ENCODE data around the gene CEP104.

The CEP104 gene

GRCh38 chr1:3774946-3775489 is 82.0 kb downstream of the CEP104 start:
- CTCF ChIA-PET: no interaction called here
- H3K4me3 ChIP-seq (ENCODE audit: low read depth, low read length): no peak overlapping the region
- POLR2A ChIA-PET: no interaction called here
- no peak for DNase-seq (ENCODE audit: low read depth, low spot score)
- TF ChIP-seq CTCF (IDR thresholded peaks at IDR 0.05; ENCODE audit: insufficient read depth, low read length, missing control alignments): no peak

GRCh38 chr1:3774276-3774945 is 82.6 kb downstream of the CEP104 start:
- CTCF ChIA-PET: no interaction called here

GRCh38 chr1:3773572-3774275 is 83.3 kb downstream of the CEP104 start:
- POLR2A ChIA-PET: no interaction called here
- peak overlapping the region; percentile 54; the same call in 1 of the 2 replicates for H3K4me3 ChIP-seq (ENCODE audit: low read depth, low read length)
- CTCF ChIA-PET: no interaction called here
- no peak for DNase-seq (ENCODE audit: low read depth, low spot score)
- no peak for TF ChIP-seq CTCF (IDR thresholded peaks at IDR 0.05; ENCODE audit: insufficient read depth, low read length, missing control alignments)

More at GRCh38 chr1:3774276-3774945, 82.6 kb downstream of the CEP104 start:
- DNase-seq (ENCODE audit: low read depth, low spot score): no peak
- TF ChIP-seq CTCF (IDR thresholded peaks at IDR 0.05; ENCODE audit: insufficient read depth, low read length, missing control alignments): no peak
- POLR2A ChIA-PET: no interaction called here
- H3K4me3 ChIP-seq (ENCODE audit: low read depth, low read length): no peak overlapping the region

GRCh38 chr1:3772715-3773571 is 84.1 kb downstream of the CEP104 start, which contains the start of gene SMIM1:
Gene SMIM1 (plus strand): TSS chr1:3772749. CDS start chr1:3775374, 2,625 bp downstream.
- POLR2A ChIA-PET: no interaction called here
- CTCF ChIA-PET: no interaction called here

GRCh38 chr1:3772027-3772714 is 84.8 kb downstream of the CEP104 start:
- POLR2A ChIA-PET: no interaction called here
- TF ChIP-seq CTCF (IDR thresholded peaks at IDR 0.05; ENCODE audit: insufficient read depth, low read length, missing control alignments): no peak
- H3K4me3 ChIP-seq (ENCODE audit: low read depth, low read length): peak overlapping the region; percentile 62
- CTCF ChIA-PET: interaction anchor here (1.0 kb wide), 1 partner anchor 153 kb away, joined by 3 read pairs; no protein-coding TSS in a partner anchor
- DNase-seq (ENCODE audit: low read depth, low spot score): no peak

More at GRCh38 chr1:3772715-3773571, 84.1 kb downstream of the CEP104 start, which contains the start of gene SMIM1:
- H3K4me3 ChIP-seq (ENCODE audit: low read depth, low read length): peak within 1 kb of the TSS; percentile 62
- no peak for DNase-seq (ENCODE audit: low read depth, low spot score)
- no peak for TF ChIP-seq CTCF (IDR thresholded peaks at IDR 0.05; ENCODE audit: insufficient read depth, low read length, missing control alignments)

Data from AG04449 (cell line).